Adrenal gland (tissue), 5 donors: ENCODE measurements around the gene KCNIP1.

Experiments
- POLR2A ChIP-seq, 2 donors: fragments of 450-650 bp; IDR thresholded peaks; one replicate each; pipeline ENCODE4 v1.6.1; 2017; ENCODE audit warnings: antibody characterized with exemption in 2 of 2, mild to moderate bottlenecking in 2 of 2, moderate library complexity in 1 of 2
- TF ChIP-seq, protein P1 (sequence below), 6 experiments: fragments of 450-650 bp in 4 of 6; fragments of 200-600 bp in 2 of 6; sonication (generic) in 1 of 6; IDR thresholded peaks; 1 replicate in 5 of 6; 2 replicates in 1 of 6; pipeline versions ENCODE4 v1.5.1 to v1.8.0; 2016 to 2021; ENCODE audit warnings: antibody characterized with exemption in 6 of 6, mild to moderate bottlenecking in 2 of 6, moderate library complexity in 1 of 6
- donor health status: DM: no; HTN: no; CAD: no.

DNA sequence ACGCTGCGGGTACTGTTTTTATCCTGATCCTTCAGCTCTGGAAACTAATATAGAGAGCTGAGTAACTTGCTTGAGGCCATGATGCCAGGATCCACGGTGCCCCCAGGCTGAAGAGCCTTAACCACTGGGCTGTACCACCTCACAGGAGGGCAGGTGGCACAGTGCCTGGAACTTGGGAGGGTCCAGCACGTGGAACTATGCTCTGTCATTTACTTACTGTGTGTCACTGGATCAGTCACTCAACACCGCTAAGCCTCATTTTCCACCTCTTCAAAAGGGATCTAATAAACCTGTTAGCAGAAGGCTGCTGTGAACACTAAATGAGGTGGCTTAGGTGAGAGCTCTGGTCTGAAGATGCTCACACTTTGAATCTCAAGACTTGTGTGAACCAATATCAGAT, 29.6 kb downstream of the KCNIP1 start:
- no peak for TF ChIP-seq POLR2A (IDR thresholded peaks at IDR 0.05)
- TF ChIP-seq, protein P1, sequence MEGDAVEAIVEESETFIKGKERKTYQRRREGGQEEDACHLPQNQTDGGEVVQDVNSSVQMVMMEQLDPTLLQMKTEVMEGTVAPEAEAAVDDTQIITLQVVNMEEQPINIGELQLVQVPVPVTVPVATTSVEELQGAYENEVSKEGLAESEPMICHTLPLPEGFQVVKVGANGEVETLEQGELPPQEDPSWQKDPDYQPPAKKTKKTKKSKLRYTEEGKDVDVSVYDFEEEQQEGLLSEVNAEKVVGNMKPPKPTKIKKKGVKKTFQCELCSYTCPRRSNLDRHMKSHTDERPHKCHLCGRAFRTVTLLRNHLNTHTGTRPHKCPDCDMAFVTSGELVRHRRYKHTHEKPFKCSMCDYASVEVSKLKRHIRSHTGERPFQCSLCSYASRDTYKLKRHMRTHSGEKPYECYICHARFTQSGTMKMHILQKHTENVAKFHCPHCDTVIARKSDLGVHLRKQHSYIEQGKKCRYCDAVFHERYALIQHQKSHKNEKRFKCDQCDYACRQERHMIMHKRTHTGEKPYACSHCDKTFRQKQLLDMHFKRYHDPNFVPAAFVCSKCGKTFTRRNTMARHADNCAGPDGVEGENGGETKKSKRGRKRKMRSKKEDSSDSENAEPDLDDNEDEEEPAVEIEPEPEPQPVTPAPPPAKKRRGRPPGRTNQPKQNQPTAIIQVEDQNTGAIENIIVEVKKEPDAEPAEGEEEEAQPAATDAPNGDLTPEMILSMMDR (IDR thresholded peaks at IDR 0.05) = no peak
